H9 (cell line): ENCODE results near the gene KISS1. TPM values are rescaled to one million over a fixed set of nuclear protein-coding genes. Genes with fewer than 3 reads are reported as not detected.

Source experiments
- DNase-seq: peaks from one replicate; pipeline ENCODE4 v3.0.0-alpha.2; 2017
- H2AFZ ChIP-seq: one replicate; pipeline ENCODE4 v1.6.1; 2013; ENCODE audit warnings: mild to moderate bottlenecking, low read length, control low read depth, moderate library complexity
- H2AK5ac ChIP-seq: 2 replicates; pipeline ENCODE4 v1.6.1; 2013; ENCODE audit warnings: low read length, control low read depth, mixed read lengths; ENCODE audit not compliant: insufficient read length
- H2BK120ac ChIP-seq: one replicate; pipeline ENCODE4 v1.6.1; 2013; ENCODE audit warnings: low read depth, mild to moderate bottlenecking, low read length, control low read depth, inconsistent platforms; ENCODE audit not compliant: poor library complexity, severe bottlenecking
- H2BK12ac ChIP-seq: 2 replicates; pipeline ENCODE4 v1.6.1; 2013; ENCODE audit warnings: low read length, control low read depth, mixed read lengths, low read depth; ENCODE audit not compliant: insufficient read length
- H2BK15ac ChIP-seq: 2 replicates; pipeline ENCODE4 v1.6.1; 2013; ENCODE audit warnings: low read depth, low read length, control low read depth
- H2BK20ac ChIP-seq: one replicate; pipeline ENCODE4 v1.6.1; 2013; ENCODE audit warnings: low read depth, mild to moderate bottlenecking, low read length, control low read depth, inconsistent platforms; ENCODE audit not compliant: poor library complexity, severe bottlenecking
- H2BK5ac ChIP-seq: 2 replicates; pipeline ENCODE4 v1.6.1; 2013; ENCODE audit warnings: low read length, control low read depth, mixed read lengths; ENCODE audit not compliant: insufficient read length
- H3K14ac ChIP-seq: 2 replicates; pipeline ENCODE4 v1.6.1; 2013; ENCODE audit warnings: low read length, control low read depth; ENCODE audit not compliant: insufficient read depth
- H3K18ac ChIP-seq: 2 replicates; pipeline ENCODE4 v1.6.1; 2013; ENCODE audit warnings: low read depth, mild to moderate bottlenecking, mixed read lengths, low read length, control low read depth; ENCODE audit not compliant: insufficient read length
- H3K23ac ChIP-seq: 2 replicates; pipeline ENCODE4 v1.6.1; 2013; ENCODE audit warnings: low read length, control low read depth, mixed read lengths, low read depth; ENCODE audit not compliant: insufficient read length
- H3K23me2 ChIP-seq: 2 replicates; pipeline ENCODE4 v1.6.1; 2013; ENCODE audit warnings: low read depth, mild to moderate bottlenecking, mixed read lengths, low read length, control low read depth; ENCODE audit not compliant: insufficient read length, poor library complexity, severe bottlenecking
- H3K27ac ChIP-seq: 2 replicates; pipeline ENCODE4 v1.5.1; 2013; ENCODE audit warnings: low read length, control low read depth, mixed read lengths, low read depth; ENCODE audit not compliant: insufficient read length
- H3K27me3 ChIP-seq: 2 replicates; pipeline ENCODE4 v1.6.1; 2013; ENCODE audit warnings: low read length, control low read depth, inconsistent platforms; ENCODE audit not compliant: insufficient read depth
- H3K4ac ChIP-seq: 2 replicates; pipeline ENCODE4 v1.6.1; 2013; ENCODE audit warnings: low read depth, mild to moderate bottlenecking, control low read depth, inconsistent platforms, low read length, moderate library complexity
- H3K4me1 ChIP-seq: 2 replicates; pipeline ENCODE4 v1.6.1; 2013; ENCODE audit warnings: low read length, control low read depth, inconsistent platforms; ENCODE audit not compliant: insufficient read depth
- H3K4me2 ChIP-seq: 2 replicates; pipeline ENCODE4 v1.6.1; 2013; ENCODE audit warnings: low read length, control low read depth, mixed read lengths; ENCODE audit not compliant: insufficient read length, insufficient read depth
- H3K56ac ChIP-seq: 2 replicates; pipeline ENCODE4 v1.6.1; 2013; ENCODE audit warnings: low read depth, mild to moderate bottlenecking, mixed read lengths, low read length, control low read depth; ENCODE audit not compliant: insufficient read length
- H3K79me1 ChIP-seq: 2 replicates; pipeline ENCODE4 v1.6.1; 2013; ENCODE audit warnings: low read depth, mild to moderate bottlenecking, moderate library complexity, low read length, control low read depth, inconsistent platforms; ENCODE audit not compliant: insufficient read depth, poor library complexity, severe bottlenecking
- H3K79me2 ChIP-seq: 2 replicates; pipeline ENCODE4 v1.6.1; 2013; ENCODE audit warnings: low read length, control low read depth, inconsistent platforms; ENCODE audit not compliant: insufficient read depth
- H3K9ac ChIP-seq: 2 replicates; pipeline ENCODE4 v1.6.1; 2013; ENCODE audit warnings: low read length, control low read depth, mixed read lengths; ENCODE audit not compliant: insufficient read length; ENCODE audit errors: extremely low read depth
- H3K9me3 ChIP-seq: one replicate; pipeline ENCODE4 v1.6.1; 2013; ENCODE audit warnings: low read depth, low read length, inconsistent platforms; ENCODE audit not compliant: control insufficient read depth
- H3T11ph ChIP-seq: one replicate; pipeline ENCODE4 v1.6.1; 2013; ENCODE audit warnings: mild to moderate bottlenecking, low read length, control low read depth, inconsistent platforms
- H4K20me1 ChIP-seq: one replicate; pipeline ENCODE4 v1.6.1; 2013; ENCODE audit not compliant: control insufficient read depth, insufficient read length, insufficient read depth
- H4K5ac ChIP-seq: 2 replicates; pipeline ENCODE4 v1.6.1; 2013; ENCODE audit warnings: low read depth, mild to moderate bottlenecking, mixed read lengths, low read length, control low read depth; ENCODE audit not compliant: insufficient read length
- H4K8ac ChIP-seq: replicated peaks from 2 replicates; pipeline ENCODE4 v1.6.1; 2013; ENCODE audit warnings: low read length, control low read depth, mixed read lengths, low read depth; ENCODE audit not compliant: insufficient read length
- H4K91ac ChIP-seq: 2 replicates; pipeline ENCODE4 v1.6.1; 2013; ENCODE audit warnings: low read depth, mild to moderate bottlenecking, moderate library complexity, mixed read lengths, low read length, control low read depth; ENCODE audit not compliant: insufficient read length
- H3K27ac Mint-ChIP-seq, 3 experiments: 2 replicates in 2 of 3; 3 replicates in 1 of 3; pipeline ENCODE4 v1.8.0; 2020 to 2021; ENCODE audit warnings: mixed read lengths in 3 of 3, mild to moderate bottlenecking in 1 of 3, moderate library complexity in 1 of 3
- H3K27me3 Mint-ChIP-seq: 2 replicates; pipeline ENCODE4 v1.8.0; 2021; ENCODE audit warnings: low read depth, mild to moderate bottlenecking, moderate library complexity, mixed read lengths
- H3K36me3 Mint-ChIP-seq, 3 experiments: 2 replicates in 2 of 3; 3 replicates in 1 of 3; pipeline ENCODE4 v1.8.0; 2020 to 2021; ENCODE audit warnings: low read depth in 3 of 3, mixed read lengths in 3 of 3; ENCODE audit not compliant: insufficient read depth in 1 of 3
- H3K4me1 Mint-ChIP-seq, 2 experiments: 2 replicates each; pipeline ENCODE4 v1.8.0; 2020; ENCODE audit warnings: mixed read lengths in 2 of 2
- H3K4me3 Mint-ChIP-seq, 2 experiments: 2 replicates in 1 of 2; 3 replicates in 1 of 2; pipeline ENCODE4 v1.8.0; 2020 to 2021; ENCODE audit warnings: mild to moderate bottlenecking in 2 of 2, mixed read lengths in 2 of 2, moderate library complexity in 1 of 2
- H3K9me3 Mint-ChIP-seq, 2 experiments: 2 replicates in 1 of 2; 3 replicates in 1 of 2; pipeline ENCODE4 v1.8.0; 2020; ENCODE audit warnings: mild to moderate bottlenecking in 2 of 2, mixed read lengths in 2 of 2, moderate library complexity in 1 of 2
- CTCF ChIP-seq: fragments of 200-600 bp; sonication (generic); conservative IDR thresholded peaks from 3 replicates; pipeline ENCODE4 v1.8.0; 2021; ENCODE audit warnings: antibody characterized with exemption, mild to moderate bottlenecking
- total RNA-seq: library from RNA; stranded (reverse); gene quantifications from 2 replicates; pipeline ENCODE4 v1.2.1, GENCODE V29; 2021

KISS1 gene
- total RNA-seq, 1 experiment from 2014 or later = 0.68 TPM

GRCh38 chr1:204232526-204232925 lies 36.2 kb upstream of the KISS1 start:
- no peaks in the 10 kb centered on the region for H4K20me1 ChIP-seq
- H3K4me3 Mint-ChIP-seq = no peak overlapping the region
- H3K14ac ChIP-seq = no peak overlapping the region
- H3K4me2 ChIP-seq = no peak overlapping the region
- H2AK5ac ChIP-seq = no peak overlapping the region
- no peak overlapping the region for H2BK12ac ChIP-seq
- H3K4ac ChIP-seq = no peak overlapping the region
- peaks cover 7 to 26% (median 12%) of the 10 kb centered on the region in 3 experiments; a peak in 6 of 7 replicates for H3K36me3 Mint-ChIP-seq
- no peaks in the 10 kb centered on the region for H3K23me2 ChIP-seq
- H3K27ac Mint-ChIP-seq = no peak overlapping the region
- H2BK15ac ChIP-seq = no peak overlapping the region
- H4K91ac ChIP-seq = no peak overlapping the region
- H4K8ac ChIP-seq = no peak overlapping the region
- H3K56ac ChIP-seq = no peak overlapping the region
- H3K9me3 ChIP-seq = no peaks in the 10 kb centered on the region
- no peak overlapping the region for H2BK120ac ChIP-seq
- H3T11ph ChIP-seq = no peak overlapping the region
- H3K18ac ChIP-seq = no peak overlapping the region
- H3K4me1 Mint-ChIP-seq = peaks cover 0 to 5% of the 10 kb centered on the region in 2 experiments; a peak in 1 of 4 replicates
- H3K79me2 ChIP-seq = no peaks in the 10 kb centered on the region
- H2BK5ac ChIP-seq = no peak overlapping the region
- no peak overlapping the region for H2AFZ ChIP-seq
- no peak overlapping the region for H3K23ac ChIP-seq
- TF ChIP-seq CTCF = no peak
- no peak overlapping the region for H3K27ac ChIP-seq
- no peak overlapping the region for H2BK20ac ChIP-seq
- H3K4me1 ChIP-seq = no peaks in the 10 kb centered on the region
- no peak overlapping the region for H4K5ac ChIP-seq
- peaks cover 2% of the 10 kb centered on the region; the same call in 1 of the 2 replicates for H3K27me3 Mint-ChIP-seq
- no peaks in the 10 kb centered on the region for H3K27me3 ChIP-seq
- DNase-seq = no peak
- no peak overlapping the region for H3K9ac ChIP-seq
- H3K9me3 Mint-ChIP-seq = peaks cover 0 to 9% of the 10 kb centered on the region in 2 experiments; a peak in 2 of 5 replicates
- no peaks in the 10 kb centered on the region for H3K79me1 ChIP-seq
